ENCODE data around the gene TAB2.
"Not testable (repeated sequence)": the region's sequence is repeated elsewhere in the genome, so short reads cannot be mapped to it uniquely, and the experiment has no call there.

The TAB2 gene

DNA sequence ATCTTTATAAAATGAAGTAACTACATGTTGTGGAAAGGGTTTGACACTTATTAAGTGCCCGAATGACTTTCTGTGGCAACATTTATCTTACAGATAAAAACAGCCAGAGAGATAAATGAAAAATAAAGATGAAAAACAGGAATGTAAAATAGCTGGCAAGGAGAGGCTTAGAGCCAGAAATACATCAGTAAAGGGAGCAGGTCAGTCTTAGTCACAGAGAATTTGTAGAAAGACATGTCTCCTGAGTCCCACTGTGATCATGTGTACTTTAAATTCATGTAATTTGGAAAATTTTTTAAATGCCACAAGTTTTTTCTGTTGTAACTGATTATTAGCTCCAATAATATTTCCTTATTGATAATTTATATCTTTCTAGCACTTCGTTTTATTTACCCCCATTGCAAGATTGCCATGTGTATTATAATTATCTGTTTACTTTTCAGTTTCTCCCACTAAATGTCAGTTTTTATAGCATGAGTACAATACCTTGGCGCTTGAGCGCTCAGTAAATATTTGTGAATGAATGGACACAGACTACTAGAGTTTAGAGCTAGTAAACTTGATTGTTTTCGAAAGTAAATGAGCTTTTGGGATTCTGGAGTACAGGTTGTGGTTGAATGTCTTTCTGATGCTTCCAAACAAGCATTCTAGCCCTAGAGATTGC lies 15.2 kb downstream of the TAB2 start:
- no peak for DNase-seq (ENCODE audit: low read depth in 3 of 3, low spot score in 1 of 3)

DNA sequence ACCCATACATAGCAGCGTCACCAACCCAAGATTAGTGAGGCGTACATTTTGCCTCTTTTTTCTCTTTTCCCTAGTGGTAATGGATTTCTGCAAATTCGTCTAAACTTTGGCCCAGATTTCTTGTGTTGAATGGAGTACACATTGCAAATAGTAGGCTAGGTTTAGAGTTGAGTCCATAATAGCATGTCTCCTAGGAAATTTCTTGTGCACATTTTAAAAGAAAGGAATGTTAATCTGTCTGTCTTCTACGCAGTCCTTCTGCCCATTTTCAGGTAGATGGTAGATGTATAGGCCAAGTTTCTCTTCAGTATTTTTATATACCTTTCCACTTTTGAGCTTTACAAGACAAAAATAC lies 15.7 kb downstream of the TAB2 start:
- DNase-seq (ENCODE audit: low read depth in 3 of 3, low spot score in 1 of 3), result no peak

DNA sequence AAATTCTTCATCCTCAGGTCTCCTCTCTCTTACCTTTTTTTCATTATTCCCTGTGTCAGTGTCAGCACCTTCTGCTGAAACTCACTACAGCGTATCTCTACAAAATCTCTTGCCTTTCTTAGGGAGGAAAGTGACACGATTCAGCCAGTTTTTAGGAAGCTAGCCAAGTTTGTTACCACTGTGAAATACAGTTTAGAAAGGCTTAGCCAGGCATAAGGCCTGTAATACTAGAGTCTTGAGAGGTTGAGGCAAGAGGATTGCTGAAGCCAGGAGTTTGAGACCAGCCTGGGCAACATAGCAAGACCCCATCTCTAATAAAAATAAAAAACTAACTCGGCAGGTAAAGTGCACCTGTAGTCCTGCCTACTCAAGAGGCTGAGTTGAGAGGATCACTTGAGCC lies 16.7 kb downstream of the TAB2 start:
- no peak for DNase-seq (ENCODE audit: low read depth in 3 of 3, low spot score in 1 of 3)

DNA sequence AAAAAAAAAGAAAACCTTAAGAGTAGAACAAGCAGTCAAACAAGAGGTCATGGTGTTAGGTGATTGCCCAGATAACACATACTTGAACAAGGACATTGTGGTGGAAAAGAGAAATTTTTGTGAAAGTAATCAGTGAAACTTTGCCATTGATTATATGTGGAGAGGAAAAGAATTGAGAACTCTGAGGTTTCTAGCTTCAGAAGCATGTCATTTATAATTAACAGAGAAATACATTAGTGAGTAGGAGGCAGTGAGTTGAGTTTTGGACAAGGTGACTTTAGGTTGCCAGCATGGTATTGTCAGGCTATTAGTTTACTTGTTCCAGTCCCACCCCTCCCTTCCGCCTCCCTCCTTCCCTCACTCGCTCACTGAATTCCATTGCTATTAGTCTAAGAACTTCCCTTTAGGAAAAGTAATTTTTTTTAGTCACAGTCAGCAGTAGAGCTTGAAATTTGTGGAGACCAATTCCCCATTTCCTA lies 17.2 kb downstream of the TAB2 start:
- no peak for DNase-seq (ENCODE audit: low read depth in 3 of 3, low spot score in 1 of 3)

- DNase-seq (ENCODE audit: low read depth in 3 of 3, low spot score in 1 of 3), result no peak
Observed at GRCh38 chr6:149335924-149336608, 18.6 kb downstream of the TAB2 start.

DNA sequence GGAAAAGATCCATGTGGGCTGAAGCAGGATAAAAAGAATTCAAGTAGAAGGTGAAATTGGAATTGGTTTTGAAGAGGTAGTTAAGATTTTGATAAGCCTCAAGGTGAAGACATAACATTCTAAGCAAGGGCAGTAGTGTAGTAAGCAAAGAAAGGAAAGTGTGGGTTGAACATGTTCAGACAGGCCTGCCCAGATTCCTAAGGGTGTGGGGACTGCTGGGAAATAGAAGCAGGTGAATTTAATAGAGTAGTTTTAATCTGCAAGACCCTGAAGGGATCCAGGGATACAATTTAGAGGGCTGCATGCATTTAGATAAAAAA lies 19.1 kb downstream of the TAB2 start:
- no peak for DNase-seq (ENCODE audit: low read depth in 3 of 3, low spot score in 1 of 3)

DNA sequence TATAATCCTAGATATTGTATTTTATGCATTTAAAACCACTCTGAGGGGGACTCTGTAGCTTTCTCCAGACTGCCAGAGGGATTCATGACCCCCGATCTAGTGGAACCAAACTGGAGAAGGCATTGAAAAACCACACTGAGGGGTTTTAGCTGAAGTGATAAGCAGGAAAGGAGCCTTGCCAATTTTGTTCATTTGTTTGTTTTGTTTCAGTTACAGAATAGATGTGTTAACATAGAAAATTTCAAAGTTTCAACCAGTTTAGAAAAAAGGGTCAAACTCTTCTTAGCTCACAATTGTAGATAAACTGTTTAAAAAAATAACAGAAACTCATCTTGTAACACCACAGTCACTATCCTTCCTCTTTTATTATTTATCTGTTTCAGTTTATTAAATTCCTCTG lies 19.8 kb downstream of the TAB2 start:
- no peak for DNase-seq (ENCODE audit: low read depth in 3 of 3, low spot score in 1 of 3)

DNA sequence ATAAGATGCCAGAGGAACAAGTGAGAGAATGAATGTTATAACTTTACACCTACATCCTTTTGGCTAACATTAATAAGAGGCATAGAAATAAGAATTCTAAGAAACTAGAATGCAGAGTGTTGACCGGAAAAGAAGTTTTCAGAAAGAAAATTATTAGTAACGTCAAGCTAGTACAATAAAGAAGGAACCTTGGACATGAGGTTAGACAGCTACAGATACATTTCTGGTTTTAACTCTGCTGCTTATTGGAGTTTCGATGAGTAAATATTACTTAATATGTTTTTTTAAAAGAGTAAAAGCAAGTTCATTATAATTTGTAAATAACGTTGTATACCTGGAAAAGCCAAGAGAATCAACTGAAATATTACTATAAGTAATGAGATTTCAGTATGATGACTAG lies 22.7 kb downstream of the TAB2 start:
- no peak for DNase-seq (ENCODE audit: low read depth in 3 of 3, low spot score in 1 of 3)

DNA sequence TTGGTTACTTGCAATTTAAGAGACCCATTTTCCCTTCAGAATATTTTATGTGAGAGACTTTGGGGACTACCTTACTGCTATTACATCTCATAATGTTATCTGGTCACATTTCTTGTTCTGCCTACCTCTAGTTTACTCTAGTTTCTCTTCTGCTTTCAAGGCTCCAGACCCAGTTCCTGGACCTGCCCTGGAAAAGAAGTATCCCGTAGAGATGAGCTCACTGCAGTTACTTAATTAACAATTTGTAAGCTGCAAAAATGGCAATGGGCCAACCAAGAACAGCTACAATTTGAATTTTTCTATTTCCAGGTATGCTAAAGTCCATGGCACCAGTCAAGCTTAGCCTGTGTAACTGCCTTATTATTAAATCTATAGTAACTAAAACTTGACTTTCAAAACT lies 25.0 kb downstream of the TAB2 start:
- no peak for DNase-seq (ENCODE audit: low read depth in 3 of 3, low spot score in 1 of 3)

- DNase-seq (ENCODE audit: low read depth in 3 of 3, low spot score in 1 of 3), result no peak
Observed at GRCh38 chr6:149343501-149343900, 26.0 kb downstream of the TAB2 start.

DNA sequence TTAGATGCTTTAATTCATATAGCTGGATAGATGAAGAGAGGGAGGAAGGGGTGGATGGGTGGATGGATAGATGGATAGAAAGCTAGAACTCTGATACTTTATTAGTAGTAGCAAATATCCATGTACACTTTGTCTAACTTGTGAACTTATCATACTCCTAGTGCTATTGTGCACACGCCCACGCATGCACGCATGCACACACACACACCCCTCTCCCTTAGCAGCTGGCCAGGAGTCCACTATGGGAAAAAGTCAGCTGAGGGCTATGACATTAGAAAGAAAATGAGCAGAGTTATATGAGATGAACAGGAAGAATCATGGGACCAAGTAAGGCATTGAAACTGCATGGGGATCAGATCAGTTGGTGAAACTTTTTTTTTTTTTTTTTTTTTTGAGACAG lies 28.6 kb downstream of the TAB2 start:
- no peak for DNase-seq (ENCODE audit: low read depth in 3 of 3, low spot score in 1 of 3)

DNA sequence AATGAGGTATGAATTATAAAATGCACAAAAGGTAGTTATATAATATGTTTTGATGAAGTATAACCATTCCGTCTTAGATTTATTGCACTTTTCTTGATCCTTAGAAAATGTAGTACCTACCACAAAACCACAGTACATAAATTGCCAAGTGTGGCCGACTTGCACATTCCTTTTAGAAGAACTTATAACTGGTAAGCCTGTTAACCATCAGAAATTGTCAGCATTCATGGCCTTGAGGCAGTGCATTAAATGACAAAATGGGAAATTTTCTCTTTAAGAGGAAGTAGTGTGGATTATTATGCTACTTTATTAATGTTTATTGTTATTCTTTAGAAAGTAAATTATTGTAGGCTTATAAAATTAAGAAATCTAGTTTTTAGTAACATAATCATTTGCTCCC lies 29.6 kb downstream of the TAB2 start:
- no peak for DNase-seq (ENCODE audit: low read depth in 3 of 3, low spot score in 1 of 3)

DNA sequence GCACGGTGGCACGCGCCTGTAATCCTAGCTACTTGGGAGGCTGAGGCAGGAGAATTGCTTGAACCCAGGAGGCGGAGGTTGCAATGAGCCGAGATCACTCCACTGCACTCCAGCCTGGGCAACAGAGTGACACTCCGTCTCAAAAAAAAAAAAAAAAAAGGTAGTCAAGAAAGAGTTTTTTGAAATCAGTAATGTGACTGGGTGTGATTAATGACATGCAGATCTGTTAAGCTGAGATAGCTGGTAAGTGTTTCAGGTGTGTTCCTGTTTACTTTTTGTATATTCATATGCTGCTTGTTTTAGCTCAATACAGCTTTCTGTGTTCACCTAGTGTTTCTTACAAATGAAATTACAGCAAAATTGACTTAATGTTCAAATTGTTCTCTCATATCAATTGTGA lies 31.8 kb downstream of the TAB2 start:
- not testable (repeated sequence) for DNase-seq (ENCODE audit: low read depth in 3 of 3, low spot score in 1 of 3)

DNA sequence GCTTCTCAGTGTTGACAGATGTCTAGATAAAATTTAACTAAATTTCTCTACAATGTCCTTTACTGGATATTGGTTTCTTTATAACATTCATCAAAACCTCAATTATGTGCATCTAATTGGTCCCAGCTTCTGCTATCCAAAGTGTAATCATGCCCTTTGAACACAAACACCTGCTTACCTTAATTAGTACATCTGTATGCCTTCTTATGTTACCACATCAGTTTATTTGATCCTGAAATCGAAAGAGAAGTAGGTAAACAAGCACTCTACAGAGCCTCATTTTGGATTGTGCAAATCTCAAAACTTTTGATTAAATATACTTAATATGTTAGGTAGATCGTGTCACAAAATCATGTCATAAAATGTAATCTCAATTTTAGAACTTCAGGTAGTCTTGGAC lies 36.5 kb downstream of the TAB2 start:
- no peak for DNase-seq (ENCODE audit: low read depth in 3 of 3, low spot score in 1 of 3)

GRCh38 chr6:149356081-149356750 lies 38.7 kb downstream of the TAB2 start:
- DNase-seq (ENCODE audit: low read depth in 3 of 3, low spot score in 1 of 3), result no peak

- no peak for DNase-seq (ENCODE audit: low read depth in 3 of 3, low spot score in 1 of 3)
Observed at GRCh38 chr6:149357726-149358538, 40.4 kb downstream of the TAB2 start.

GRCh38 chr6:149359440-149359839 lies 41.9 kb downstream of the TAB2 start:
- DNase-seq (ENCODE audit: low read depth in 3 of 3, low spot score in 1 of 3), result no peak

GRCh38 chr6:149360536-149360935 lies 43.0 kb downstream of the TAB2 start:
- no peak for DNase-seq (ENCODE audit: low read depth in 3 of 3, low spot score in 1 of 3)

DNA sequence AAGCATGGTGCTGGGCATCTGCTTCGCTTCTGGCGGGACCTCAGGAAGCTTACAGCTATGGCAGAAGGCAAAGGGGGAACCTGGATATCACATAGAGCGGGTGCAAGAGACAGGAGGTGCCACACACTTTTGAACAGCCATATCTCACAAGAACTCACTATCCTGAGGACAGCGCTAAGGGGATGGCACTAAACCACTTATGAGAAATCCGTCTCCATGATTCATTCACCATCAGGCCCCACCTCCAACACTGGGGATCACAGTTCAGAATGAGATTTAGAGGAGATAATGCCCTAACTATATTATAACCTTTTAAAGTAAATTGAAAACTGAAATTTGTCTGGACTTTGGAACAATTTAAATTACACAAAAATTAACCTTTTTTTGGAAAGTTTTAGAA lies 44.8 kb downstream of the TAB2 start:
- DNase-seq (ENCODE audit: low read depth in 3 of 3, low spot score in 1 of 3), result no peak

- no peak for DNase-seq (ENCODE audit: low read depth in 3 of 3, low spot score in 1 of 3)
Observed at GRCh38 chr6:149363154-149363553, 45.6 kb downstream of the TAB2 start.

- no peak for DNase-seq (ENCODE audit: low read depth in 3 of 3, low spot score in 1 of 3)
Observed at GRCh38 chr6:149364557-149364956, 47.0 kb downstream of the TAB2 start.

DNA sequence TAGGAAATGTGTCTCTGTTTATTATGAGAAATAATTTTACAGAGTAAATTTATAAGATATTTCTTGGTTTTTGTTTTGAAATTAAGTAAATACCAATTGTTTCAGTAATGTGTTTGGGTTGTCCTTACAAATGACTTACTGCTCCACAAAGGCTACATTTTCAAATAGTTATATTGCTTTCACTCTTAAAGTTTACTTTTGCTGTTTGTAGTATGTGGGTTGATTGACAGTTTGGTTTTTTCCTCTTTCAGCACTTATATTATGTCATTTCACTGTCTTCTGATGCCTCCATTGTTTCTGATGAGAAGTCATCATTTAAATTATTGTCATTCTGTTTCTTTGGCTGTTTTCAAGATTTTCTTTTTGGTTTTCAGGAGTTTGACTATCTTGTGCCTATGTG lies 47.7 kb downstream of the TAB2 start:
- no peak for DNase-seq (ENCODE audit: low read depth in 3 of 3, low spot score in 1 of 3)

Data from stimulated activated CD4-positive, alpha-beta T cell treated with anti-CD3 and anti-CD28 coated beads, TNF-alpha, amount 100 ng/mL, for 1 hour (primary cell).